H1 (cell line): Measurements from ENCODE around the gene LRP1-AS. TPM values are rescaled to one million over a fixed set of nuclear protein-coding genes. Genes with fewer than 3 reads are reported as not detected.

Experiments
- CTCF ChIA-PET: fragments of 300-600 bp; sonication (Branson Sonifier 250); formaldehyde crosslinking; loops from one replicate; lab custom pipeline; 2021; ENCODE audit not compliant: partially characterized antibody; lab: Charles Lee
- POLR2A ChIA-PET: fragments of 300-600 bp; sonication (Branson Sonifier 250); formaldehyde crosslinking; loops from one replicate; lab custom pipeline; 2021; ENCODE audit warnings: inconsistent platforms; ENCODE audit not compliant: partially characterized antibody; lab: Charles Lee
- DNase-seq, 2 experiments: peaks; one replicate each; pipeline versions ENCODE4 v3.0.0 to v3.0.0-alpha.2; 2010 to 2022; ENCODE audit warnings: low spot score in 2 of 2, low read depth in 1 of 2, mixed read lengths in 1 of 2
- FAIRE-seq: peaks from 2 replicates; lab custom pipeline; 2011; peaks lifted over from hg19 to GRCh38; lab: Jason Lieb, UNC
- H2AFZ ChIP-seq: 2 replicates; pipeline ENCODE4 v1.8.1; 2012; ENCODE audit warnings: low read length, inconsistent platforms
- H2AK5ac ChIP-seq: 2 replicates; pipeline ENCODE4 v1.6.1; 2013; ENCODE audit warnings: low read depth, low read length
- H2BK120ac ChIP-seq: replicated peaks from 2 replicates; pipeline ENCODE3; 2013; ENCODE audit warnings: low read depth, low read length, inconsistent platforms
- H2BK12ac ChIP-seq: 2 replicates; pipeline ENCODE4 v1.6.1; 2013; ENCODE audit warnings: low read depth, low read length
- H2BK15ac ChIP-seq: 2 replicates; pipeline ENCODE4 v1.6.1; 2013; ENCODE audit warnings: low read length
- H2BK20ac ChIP-seq: 2 replicates; pipeline ENCODE4 v1.6.1; 2013; ENCODE audit warnings: low read length
- H2BK5ac ChIP-seq: 2 replicates; pipeline ENCODE4 v1.6.1; 2013; ENCODE audit warnings: low read depth, low read length
- H3K14ac ChIP-seq: 2 replicates; pipeline ENCODE4 v1.6.1; 2013; ENCODE audit warnings: inconsistent platforms; ENCODE audit not compliant: insufficient read length
- H3K18ac ChIP-seq: 2 replicates; pipeline ENCODE4 v1.6.1; 2013; ENCODE audit warnings: low read length; ENCODE audit errors: extremely low read depth
- H3K23ac ChIP-seq: 2 replicates; pipeline ENCODE4 v1.6.1; 2013; ENCODE audit warnings: inconsistent platforms; ENCODE audit not compliant: insufficient read length
- H3K23me2 ChIP-seq: 2 replicates; pipeline ENCODE4 v1.6.1; 2013; ENCODE audit warnings: low read depth, low read length
- H3K27ac ChIP-seq: 2 replicates; pipeline ENCODE4 v1.6.1; 2011; ENCODE audit warnings: low read depth, low read length, inconsistent platforms
- H3K27me3 ChIP-seq, 4 experiments: replicated peaks in 1 of 4; 1 replicate in 1 of 4; 2 replicates in 3 of 4; pipeline versions ENCODE4 v1.6.1 to v1.8.1; 2011 to 2013; ENCODE audit warnings: low read length in 3 of 4, mild to moderate bottlenecking in 3 of 4, inconsistent platforms in 2 of 4, mixed read lengths in 2 of 4, moderate library complexity in 1 of 4; ENCODE audit not compliant: control insufficient read depth in 3 of 4, insufficient read depth in 3 of 4; ENCODE audit errors: extremely low read depth in 1 of 4
- H3K36me3 ChIP-seq, 4 experiments: 2 replicates each; pipeline versions ENCODE4 v1.6.1 to v1.8.1; 2011 to 2013; ENCODE audit warnings: mild to moderate bottlenecking in 4 of 4, low read length in 3 of 4, moderate library complexity in 2 of 4, control low read depth in 1 of 4, inconsistent platforms in 1 of 4; ENCODE audit not compliant: insufficient read depth in 4 of 4, control insufficient read depth in 2 of 4
- H3K4ac ChIP-seq: replicated peaks from 2 replicates; pipeline ENCODE3; 2013; ENCODE audit warnings: low read length, low read depth, mixed read lengths, inconsistent platforms; ENCODE audit not compliant: insufficient read length
- H3K4me1 ChIP-seq, 4 experiments: replicated peaks in 1 of 4; 1 replicate in 1 of 4; 2 replicates in 3 of 4; pipeline versions ENCODE4 v1.6.1 to v1.8.1; 2011 to 2013; ENCODE audit warnings: low read length in 3 of 4, inconsistent platforms in 2 of 4, mixed read lengths in 1 of 4; ENCODE audit not compliant: insufficient read depth in 4 of 4, control insufficient read depth in 3 of 4
- H3K4me2 ChIP-seq, 2 experiments: 2 replicates each; pipeline versions ENCODE4 v1.6.1 to v1.8.1; 2011 to 2013; ENCODE audit warnings: low read depth in 2 of 2, low read length in 2 of 2, control low read depth in 1 of 2, inconsistent platforms in 1 of 2, mild to moderate bottlenecking in 1 of 2; ENCODE audit not compliant: insufficient read depth in 1 of 2
- H3K4me3 ChIP-seq, 4 experiments: fragments of 200-600, 300-600 bp in 1 of 4; sonication (generic), shearing (Covaris generic), sonication (Bioruptor Twin) in 1 of 4; 2 replicates each; pipeline versions ENCODE4 v1.5.1 to v1.8.1; 2011 to 2016; ENCODE audit warnings: low read length in 4 of 4, low read depth in 3 of 4, control low read depth in 2 of 4, inconsistent platforms in 2 of 4, mild to moderate bottlenecking in 2 of 4, mixed read lengths in 1 of 4, moderate library complexity in 1 of 4; ENCODE audit not compliant: insufficient read depth in 2 of 4; ENCODE audit errors: extremely low read depth in 1 of 4
- H3K56ac ChIP-seq: replicated peaks from 2 replicates; pipeline ENCODE3; 2013; ENCODE audit warnings: low read depth, mild to moderate bottlenecking, mixed read lengths, low read length, inconsistent platforms; ENCODE audit not compliant: insufficient read length
- H3K79me1 ChIP-seq: 2 replicates; pipeline ENCODE4 v1.6.1; 2013; ENCODE audit warnings: low read depth, low read length, control low read depth
- H3K79me2 ChIP-seq, 2 experiments: 2 replicates each; pipeline versions ENCODE4 v1.6.1 to v1.8.1; 2012 to 2013; ENCODE audit warnings: low read length in 2 of 2, mild to moderate bottlenecking in 2 of 2, inconsistent platforms in 1 of 2; ENCODE audit not compliant: insufficient read depth in 2 of 2, control insufficient read depth in 1 of 2
- H3K9ac ChIP-seq, 4 experiments: replicated peaks in 1 of 4; 1 replicate in 1 of 4; 2 replicates in 3 of 4; pipeline versions ENCODE4 v1.6.1 to v1.8.1; 2011 to 2013; ENCODE audit warnings: low read depth in 3 of 4, low read length in 3 of 4, control low read depth in 2 of 4, mild to moderate bottlenecking in 2 of 4, moderate library complexity in 2 of 4, inconsistent platforms in 1 of 4; ENCODE audit errors: extremely low read depth in 1 of 4
- H3K9me3 ChIP-seq, 2 experiments: 2 replicates each; pipeline versions ENCODE4 v1.6.1 to v1.8.1; 2012 to 2013; ENCODE audit warnings: mild to moderate bottlenecking in 2 of 2, moderate library complexity in 2 of 2, control low read depth in 1 of 2, inconsistent platforms in 1 of 2, low read depth in 1 of 2, low read length in 1 of 2, mixed read lengths in 1 of 2; ENCODE audit not compliant: insufficient read depth in 2 of 2
- H4K20me1 ChIP-seq, 2 experiments: replicated peaks in 1 of 2; 2 replicates each; pipeline versions ENCODE3 to v1.8.1; 2011 to 2013; ENCODE audit warnings: inconsistent platforms in 2 of 2, low read length in 2 of 2, mild to moderate bottlenecking in 1 of 2; ENCODE audit not compliant: insufficient read depth in 2 of 2, control insufficient read depth in 1 of 2
- H4K5ac ChIP-seq: 2 replicates; pipeline ENCODE4 v1.6.1; 2013; ENCODE audit warnings: low read length, low read depth, mixed read lengths, inconsistent platforms; ENCODE audit not compliant: insufficient read length
- H4K8ac ChIP-seq: 2 replicates; pipeline ENCODE4 v1.8.0; 2013; ENCODE audit warnings: mild to moderate bottlenecking, moderate library complexity, low read length, inconsistent platforms; ENCODE audit not compliant: insufficient read depth; ENCODE audit errors: extremely low read depth
- H4K91ac ChIP-seq: replicated peaks from 2 replicates; pipeline ENCODE3; 2013; ENCODE audit warnings: low read length, mixed read lengths, inconsistent platforms; ENCODE audit not compliant: insufficient read length
- ATF2 ChIP-seq: IDR thresholded peaks from 2 replicates; pipeline ENCODE4 v1.6.1; 2012; ENCODE audit warnings: low read length, inconsistent platforms
- BCL11A ChIP-seq, 2 experiments: IDR thresholded peaks; one replicate each; pipeline ENCODE4 v1.6.1; 2011; ENCODE audit warnings: low read depth in 2 of 2, low read length in 2 of 2, mild to moderate bottlenecking in 2 of 2
- CHD2 ChIP-seq: IDR thresholded peaks from 2 replicates; pipeline ENCODE4 v1.6.1; 2012; ENCODE audit warnings: low read length, improper control_type of control experiment
- CTBP2 ChIP-seq: IDR thresholded peaks from 2 replicates; pipeline ENCODE4 v1.7.0; 2011; ENCODE audit warnings: borderline replicate concordance, mild to moderate bottlenecking, moderate library complexity, mixed read lengths, low read length; ENCODE audit not compliant: insufficient read depth, insufficient read length
- EZH2 ChIP-seq: fragments of 200-600 bp; sonication (generic); IDR thresholded peaks from 2 replicates; pipeline ENCODE4 v1.7.1; 2012; ENCODE audit warnings: low read depth, mild to moderate bottlenecking, moderate library complexity, low read length, inconsistent platforms; ENCODE audit not compliant: severe bottlenecking
- KDM4A ChIP-seq: IDR thresholded peaks from one replicate; pipeline ENCODE4 v1.7.1; 2012; ENCODE audit warnings: low read depth, mild to moderate bottlenecking, moderate library complexity, low read length, inconsistent platforms; ENCODE audit not compliant: severe bottlenecking
- MAFK ChIP-seq: IDR thresholded peaks from 2 replicates; pipeline ENCODE4 v1.6.1; 2012; ENCODE audit warnings: low read depth, mild to moderate bottlenecking, improper control_type of control experiment, low read length
- RFX5 ChIP-seq: IDR thresholded peaks from 2 replicates; pipeline ENCODE4 v1.6.1; 2011; ENCODE audit warnings: low read depth, low read length, improper control_type of control experiment, borderline replicate concordance
- SIN3A ChIP-seq, 2 experiments: IDR thresholded peaks in 1 of 2; conservative IDR thresholded peaks in 1 of 2; 2 replicates each; pipeline ENCODE4 v1.6.1; 2011 to 2012; ENCODE audit warnings: low read length in 2 of 2, improper control_type of control experiment in 1 of 2, low read depth in 1 of 2, mild to moderate bottlenecking in 1 of 2
- SP2 ChIP-seq: IDR thresholded peaks from 2 replicates; pipeline ENCODE4 v1.6.1; 2012; ENCODE audit warnings: mild to moderate bottlenecking, low read length, inconsistent platforms
- WGBS, 2 experiments: shearing (Covaris generic) in 1 of 2; methylation state at CpG; one replicate each; pipeline versions ENCODE4 v1.1.6 to v1.1.7; 2013 to 2015; ENCODE audit warnings: low lambda C conversion rate in 2 of 2, mixed read lengths in 2 of 2, inconsistent platforms in 1 of 2, low coverage in 1 of 2, missing lambda C conversion rate in 1 of 2; ENCODE audit not compliant: insufficient replicate concordance in 2 of 2, insufficient coverage in 1 of 2, insufficient read length in 1 of 2; ENCODE audit errors: extremely low coverage in 1 of 2, missing lambda C conversion rate in 1 of 2; 5-methylcytosine and 5-hydroxymethylcytosine counted together
- polyA plus RNA-seq, 7 experiments: library from polyadenylated mRNA; depleted of rRNA in 3 of 7; stranded (reverse) in 5 of 7; unstranded in 2 of 7; fragments of >200 nt in 5 of 7; fragments of 200-250 nt in 2 of 7; gene quantifications; 1 replicate in 5 of 7; 2 replicates in 1 of 7; 4 replicates in 1 of 7; pipeline versions ENCODE4 v1.2.1 to v1.2.3, GENCODE V29; 2011 to 2013; ENCODE audit warnings: missing spikeins in 2 of 7, mixed read lengths in 2 of 7
- total RNA-seq: library from RNA; stranded (reverse); fragmentation: NEBNext Ultra II Directional; extraction: Animal tissue kit (Norgen Biotek cat#: 25700); gene quantifications from 2 replicates; pipeline ENCODE4 v1.2.1, GENCODE V29; 2021

LRP1-AS gene
- total and polyA plus RNA-seq, 2 of the 8 experiments (the other 6 are each of a cell fraction or from before 2014, with no cell fraction given), result not detected

- Histone ChIP-seq H3K14ac (no peak overlapping the region), H3K23ac (no peak overlapping the region), H2AK5ac (no peak overlapping the region), H3K4me3 (no peak overlapping the region), H3K36me3 (peaks cover 43 to 77% (median 75%) of the 10 kb centered on the region in 4 experiments), H4K5ac (no peak overlapping the region), H2BK20ac (no peak overlapping the region), H3K56ac (no peak overlapping the region), H2AFZ (no peak overlapping the region), H3K79me1 (no peaks in the 10 kb centered on the region), H3K9ac (no peak overlapping the region), H2BK15ac (no peak overlapping the region), H3K18ac (no peak overlapping the region), H3K23me2 (no peaks in the 10 kb centered on the region), H3K4ac (no peak overlapping the region), H3K9me3 (no peaks in the 10 kb centered on the region), H4K20me1 (peaks cover 9 to 18% of the 10 kb centered on the region in 2 experiments), H2BK120ac (no peak overlapping the region), H3K4me1 (no peaks in the 10 kb centered on the region; a peak in 1 of 7 replicates), H2BK12ac (no peak overlapping the region), H3K4me2 (no peak overlapping the region), H3K27me3 (no peaks in the 10 kb centered on the region), H4K91ac (no peak overlapping the region), H3K79me2 (no peaks in the 10 kb centered on the region), H4K8ac (0 out of 2 replicates have a peak overlapping the region, but pooled peaks have one; percentile 11), H3K27ac (no peak overlapping the region), H2BK5ac (no peak overlapping the region)
- ChIA-PET CTCF (interaction anchor here (0.5 to 21.9 kb wide), 19 partner anchors 4 to 509 kb away, joined by 3 to 389 read pairs (median 6); partner anchors contain the start of genes LRP1, LRP1-AS and STAT6), POLR2A (interaction anchor here (0.7 to 11.0 kb wide), 11 partner anchors 12 to 73 kb away, joined by 3 to 91 read pairs (median 4); partner anchors contain the start of genes SHMT2 and STAT6)
- DNase-seq, result no peak
- FAIRE-seq, result no peak
- WGBS, 2 experiments, result 95% methylated on average over 22 of the region's 22 CpGs; no CpG with 5 or more reads in 1 of the 2 experiments
- TF ChIP-seq SP2 (no peak), BCL11A (IDR thresholded peaks at IDR 0.05; ENCODE audit: low read depth in 2 of 2, low read length in 2 of 2) (no peak), EZH2 (no peak), MAFK (no peak), CHD2 (no peak), SIN3A (conservative IDR thresholded peaks at IDR 0.05 in 1 of 2, IDR thresholded peaks at IDR 0.05 in 1 of 2; ENCODE audit: low read depth in 1 of 2, low read length in 2 of 2) (no peak), ATF2 (no peak), CTBP2 (no peak), KDM4A (no peak), RFX5 (no peak)
Observed at GRCh38 chr12:57183939-57184725, 36.7 kb upstream of the LRP1-AS start.
